NB4 (cell line): Measurements from ENCODE around the gene OBP2B.
"Not testable (repeated sequence)": the region's sequence is repeated elsewhere in the genome, so short reads cannot be mapped to it uniquely, and the experiment has no call there.

ENCODE experiments used
- DNase-seq: peaks from one replicate; pipeline ENCODE4 v3.0.0; 2010; ENCODE audit warnings: low read depth
- H3K4me3 ChIP-seq: one replicate; pipeline ENCODE4 v1.5.1; 2011; ENCODE audit warnings: mild to moderate bottlenecking, low read depth, low read length, moderate library complexity
- MYC ChIP-seq: IDR thresholded peaks from 2 replicates; pipeline ENCODE4 v1.6.1; 2011; ENCODE audit warnings: low read depth, low read length
- POLR2A ChIP-seq: IDR thresholded peaks from 2 replicates; pipeline ENCODE4 v1.6.1; 2011; ENCODE audit warnings: mild to moderate bottlenecking; ENCODE audit not compliant: insufficient read length; ENCODE audit errors: extremely low read depth
- TF ChIP-seq, protein P1 (sequence below): IDR thresholded peaks from one replicate; pipeline ENCODE4 v1.5.1; 2012; ENCODE audit warnings: low read depth, low read length
- TF ChIP-seq, protein P2 (sequence below): IDR thresholded peaks from 2 replicates; pipeline ENCODE4 v1.6.1; 2011; ENCODE audit warnings: low read depth, low read length

OBP2B gene

DNA sequence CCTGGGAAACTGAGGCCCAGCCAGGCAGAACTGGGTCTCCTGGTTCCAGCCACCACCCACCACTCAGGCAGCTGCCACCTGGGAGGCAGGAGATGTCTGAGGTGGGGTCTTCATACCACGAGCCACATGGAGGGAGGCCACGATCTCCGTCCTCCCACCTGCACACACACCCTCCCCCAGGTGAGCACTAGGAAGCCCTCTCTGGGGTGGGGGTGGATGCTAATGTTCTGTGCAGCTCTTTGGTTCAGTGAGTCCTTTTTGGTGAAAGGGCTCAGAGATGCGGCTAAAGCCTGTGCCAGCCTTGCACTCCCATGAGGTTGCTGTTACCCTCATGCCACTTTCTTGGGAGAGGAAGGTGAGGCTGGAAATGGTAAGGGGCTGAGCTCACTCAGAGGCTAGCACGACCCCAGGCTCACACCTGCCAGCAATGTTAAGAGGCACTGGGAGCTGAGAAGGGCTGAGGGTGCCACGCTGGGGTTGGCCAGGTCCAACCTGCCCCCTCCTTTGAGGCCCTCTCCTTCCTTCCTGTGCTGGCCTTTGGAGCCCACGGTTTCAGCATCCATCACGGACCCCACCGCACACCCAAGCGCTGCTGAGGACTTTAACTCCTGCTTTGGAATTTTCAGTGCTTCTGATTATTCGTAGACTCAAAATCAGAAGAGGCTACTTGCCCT is 26.6 kb upstream of the OBP2B start:
- TF ChIP-seq MYC (no peak), POLR2A (no peak)
- TF ChIP-seq, protein P1, sequence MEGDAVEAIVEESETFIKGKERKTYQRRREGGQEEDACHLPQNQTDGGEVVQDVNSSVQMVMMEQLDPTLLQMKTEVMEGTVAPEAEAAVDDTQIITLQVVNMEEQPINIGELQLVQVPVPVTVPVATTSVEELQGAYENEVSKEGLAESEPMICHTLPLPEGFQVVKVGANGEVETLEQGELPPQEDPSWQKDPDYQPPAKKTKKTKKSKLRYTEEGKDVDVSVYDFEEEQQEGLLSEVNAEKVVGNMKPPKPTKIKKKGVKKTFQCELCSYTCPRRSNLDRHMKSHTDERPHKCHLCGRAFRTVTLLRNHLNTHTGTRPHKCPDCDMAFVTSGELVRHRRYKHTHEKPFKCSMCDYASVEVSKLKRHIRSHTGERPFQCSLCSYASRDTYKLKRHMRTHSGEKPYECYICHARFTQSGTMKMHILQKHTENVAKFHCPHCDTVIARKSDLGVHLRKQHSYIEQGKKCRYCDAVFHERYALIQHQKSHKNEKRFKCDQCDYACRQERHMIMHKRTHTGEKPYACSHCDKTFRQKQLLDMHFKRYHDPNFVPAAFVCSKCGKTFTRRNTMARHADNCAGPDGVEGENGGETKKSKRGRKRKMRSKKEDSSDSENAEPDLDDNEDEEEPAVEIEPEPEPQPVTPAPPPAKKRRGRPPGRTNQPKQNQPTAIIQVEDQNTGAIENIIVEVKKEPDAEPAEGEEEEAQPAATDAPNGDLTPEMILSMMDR: no peak
- TF ChIP-seq, protein P2, sequence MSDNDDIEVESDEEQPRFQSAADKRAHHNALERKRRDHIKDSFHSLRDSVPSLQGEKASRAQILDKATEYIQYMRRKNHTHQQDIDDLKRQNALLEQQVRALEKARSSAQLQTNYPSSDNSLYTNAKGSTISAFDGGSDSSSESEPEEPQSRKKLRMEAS: no peak
- no peak for DNase-seq
- H3K4me3 ChIP-seq: no peak overlapping the region

DNA sequence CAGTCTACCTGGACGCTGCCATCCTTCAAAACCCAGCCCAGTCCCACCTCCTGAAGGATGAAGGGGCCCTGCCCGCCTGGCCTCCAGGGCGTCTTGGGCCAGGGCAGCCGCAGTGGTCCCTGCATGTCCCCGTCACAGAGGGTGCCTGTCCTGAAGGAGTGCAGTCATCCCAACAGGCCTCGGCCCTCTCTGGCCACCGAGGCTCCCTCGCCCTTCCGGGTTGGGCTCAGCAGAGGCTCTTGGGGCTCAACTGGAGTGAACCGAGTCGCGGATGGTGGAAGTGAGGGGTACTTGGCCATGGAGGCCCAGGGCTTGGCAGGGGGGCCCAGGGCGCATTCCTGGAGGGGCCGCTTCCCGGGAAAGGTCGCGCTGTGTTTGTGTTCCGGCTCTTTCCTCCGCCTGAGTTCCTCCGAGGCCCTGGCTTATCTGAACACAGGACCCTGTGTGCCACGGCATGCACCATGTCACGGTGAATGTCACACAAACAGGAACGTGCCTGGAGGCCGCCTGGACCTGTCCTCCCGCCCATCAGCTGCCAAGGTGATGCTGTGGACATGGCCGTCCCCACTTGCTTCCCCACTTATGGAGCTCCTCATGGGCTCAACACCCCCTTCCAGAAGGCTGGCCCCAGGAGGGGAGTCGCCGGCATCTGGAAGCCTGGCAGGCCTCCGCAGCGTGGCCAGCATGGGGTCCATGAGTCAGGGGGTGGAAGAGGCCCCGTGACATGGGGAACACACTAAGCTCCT is 25.7 kb upstream of the OBP2B start:
- H3K4me3 ChIP-seq: no peak overlapping the region
- TF ChIP-seq, protein P2: no peak
- no peak for TF ChIP-seq MYC
- TF ChIP-seq POLR2A: no peak
- TF ChIP-seq, protein P1: no peak
- DNase-seq: no peak

DNA sequence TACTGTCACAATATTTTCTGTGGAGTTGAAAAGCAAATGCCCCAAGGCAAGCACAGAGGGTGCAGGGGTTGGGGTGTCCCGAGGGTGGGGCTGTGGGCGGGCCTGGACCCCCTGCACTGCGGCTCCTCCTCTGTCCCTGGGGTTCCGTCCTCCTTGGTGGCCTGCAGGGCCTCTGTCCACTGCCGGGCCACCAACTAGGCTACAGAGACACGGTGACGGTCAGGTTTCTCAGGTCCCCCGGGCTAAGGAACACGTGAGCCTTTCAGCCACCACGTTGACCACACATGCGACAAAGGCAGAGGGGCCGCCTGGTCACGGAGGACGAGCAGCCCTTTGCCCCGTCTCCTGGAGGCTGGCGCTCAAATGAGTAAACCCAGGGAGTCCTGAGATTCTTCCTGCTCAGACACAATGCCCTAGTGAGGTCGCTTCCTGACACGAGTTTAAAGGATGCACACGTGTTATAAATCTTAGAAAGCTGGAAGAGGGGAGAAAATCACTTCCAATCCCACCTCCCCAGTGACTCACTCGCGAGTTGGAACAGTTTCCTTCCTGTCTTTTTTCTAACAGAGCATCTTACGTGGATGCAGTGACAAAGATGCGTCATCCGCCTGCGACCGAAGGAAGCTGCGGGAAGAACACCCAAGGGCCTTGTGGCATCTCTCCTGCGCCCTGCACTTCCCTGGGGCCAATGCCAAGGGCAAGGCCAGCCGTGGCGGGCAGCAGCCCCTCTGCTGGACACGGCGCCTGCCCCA is 24.8 kb upstream of the OBP2B start:
- TF ChIP-seq, protein P2: no peak
- TF ChIP-seq POLR2A (no peak), MYC (no peak)
- TF ChIP-seq, protein P1: no peak
- H3K4me3 ChIP-seq: no peak overlapping the region
- DNase-seq: no peak

DNA sequence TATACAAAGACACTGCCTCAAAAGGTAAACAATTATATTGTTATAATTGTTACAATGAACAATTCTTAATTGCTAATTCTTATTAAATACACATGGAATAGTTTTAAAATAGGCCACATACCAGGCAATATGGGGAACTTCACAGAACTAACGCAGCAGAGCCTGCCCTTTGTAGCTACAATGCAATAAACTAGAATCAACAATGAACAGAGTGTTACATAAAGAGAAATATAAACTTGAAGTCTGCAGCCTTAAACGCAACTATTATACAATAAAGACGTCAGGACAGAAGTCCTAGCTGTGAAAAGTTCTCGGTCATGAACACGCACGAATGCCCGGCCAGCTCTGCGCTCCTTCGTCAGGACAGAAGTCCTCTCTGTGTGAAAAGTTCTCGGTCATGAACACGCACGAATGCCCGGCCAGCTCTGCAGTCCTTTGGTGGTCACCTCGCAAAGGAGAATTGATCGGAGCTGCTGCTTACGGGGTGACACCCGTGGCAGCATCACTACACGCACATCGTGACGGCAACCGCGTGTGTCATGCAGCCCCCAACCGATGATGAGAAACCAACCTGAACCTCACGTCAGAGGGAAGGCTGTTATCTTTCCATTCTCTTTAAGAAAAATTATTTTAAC is 23.0 kb upstream of the OBP2B start:
- H3K4me3 ChIP-seq, DNase-seq: not testable (repeated sequence)

DNA sequence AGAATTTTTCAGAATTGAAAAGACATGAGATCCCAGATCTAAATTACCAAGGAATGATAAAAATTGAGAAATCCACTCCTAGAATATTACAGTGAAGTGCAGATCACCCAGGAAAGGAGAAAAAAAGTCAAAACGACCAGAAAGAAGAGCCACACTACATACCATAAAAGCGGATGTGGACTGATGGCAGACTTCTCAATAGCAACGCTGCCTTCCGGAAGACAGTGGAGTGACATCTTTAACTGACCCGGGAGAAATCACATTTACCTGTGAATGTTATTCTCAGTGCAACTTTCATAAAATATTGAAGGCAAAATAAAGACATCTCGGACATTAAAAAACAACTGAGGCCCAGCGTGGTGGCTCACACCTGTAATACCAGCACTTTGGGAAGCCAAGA is 21.5 kb upstream of the OBP2B start:
- DNase-seq, H3K4me3 ChIP-seq: not testable (repeated sequence)

DNA sequence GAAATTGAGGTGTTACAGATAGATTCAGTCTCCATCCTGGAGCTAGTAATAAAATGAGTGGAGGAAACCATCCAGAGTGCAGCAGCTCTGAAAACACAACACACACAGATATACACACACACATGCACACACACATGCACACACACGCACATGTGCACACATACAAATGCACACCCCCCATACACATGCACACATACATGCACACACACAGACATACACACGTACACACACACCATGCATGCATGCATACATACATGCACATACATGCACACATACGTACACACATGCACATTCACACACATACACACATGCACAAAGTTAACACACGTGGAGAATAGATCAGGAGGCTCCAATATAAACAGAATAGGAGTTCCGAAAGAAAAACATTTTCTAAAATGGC is 21.0 kb upstream of the OBP2B start:
- DNase-seq: no peak
- H3K4me3 ChIP-seq: no peak overlapping the region
- no peak for TF ChIP-seq POLR2A
- no peak for TF ChIP-seq MYC
- TF ChIP-seq, protein P2: no peak
- TF ChIP-seq, protein P1: no peak

DNA sequence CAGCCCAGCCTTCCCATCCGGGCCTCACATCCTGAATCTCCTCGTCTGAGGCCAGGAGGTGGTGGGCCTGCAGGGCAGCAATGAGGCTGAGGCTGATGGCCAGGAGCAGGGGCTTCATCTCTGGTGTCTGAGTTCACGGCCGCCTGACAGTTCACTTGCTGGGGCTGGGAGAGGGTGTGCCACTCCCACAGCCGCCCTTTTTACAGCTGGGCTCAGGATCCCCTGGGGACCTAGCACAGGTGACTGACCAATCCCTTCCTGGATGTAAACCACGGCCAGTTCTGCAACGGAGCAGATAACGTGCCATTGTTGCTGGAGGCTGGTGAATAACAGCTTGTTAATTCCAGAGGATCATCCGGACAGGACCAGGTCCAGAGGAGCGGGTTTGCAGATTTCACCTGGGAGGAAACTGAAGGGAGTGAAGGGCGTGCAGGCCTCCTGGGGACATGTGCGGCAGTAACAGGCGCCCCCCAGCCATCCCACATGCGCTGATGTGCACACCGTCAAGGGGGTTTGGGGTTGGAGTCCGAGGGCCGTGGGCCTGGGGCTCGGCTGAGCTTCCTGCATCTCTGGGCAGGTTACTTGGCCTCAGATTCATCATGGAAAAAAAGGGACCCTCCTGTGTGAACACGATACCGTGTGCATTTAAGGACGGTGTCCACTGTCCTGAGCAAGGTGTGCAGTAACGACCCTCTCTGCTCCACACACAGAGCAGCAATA is 19.6 kb upstream of the OBP2B start:
- H3K4me3 ChIP-seq, DNase-seq: not testable (repeated sequence)

DNA sequence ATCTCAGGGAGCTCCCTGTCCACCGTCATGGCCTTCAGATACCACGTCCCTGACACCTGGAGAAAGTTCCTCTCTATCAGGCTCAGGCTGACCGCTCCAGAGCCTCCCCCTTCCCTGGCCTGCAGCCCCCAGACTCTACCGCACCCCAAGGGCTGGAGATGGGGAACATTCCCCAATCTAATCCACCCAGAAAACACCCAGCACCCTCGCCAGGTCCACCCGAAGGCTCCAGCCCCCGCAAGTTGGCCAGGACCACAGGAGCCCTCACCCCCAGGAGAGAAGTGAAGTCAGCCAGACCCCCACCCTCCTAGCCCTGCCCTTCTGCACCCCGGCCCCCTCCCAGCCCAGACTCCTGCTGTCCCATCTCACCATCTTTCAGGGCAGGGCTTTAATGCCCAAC is 18.9 kb upstream of the OBP2B start:
- H3K4me3 ChIP-seq, DNase-seq: not testable (repeated sequence)
